Hepatocyte (in vitro differentiated cells): Measurements from ENCODE around the gene KCNQ1.

Experiments used
- CTCF ChIP-seq: fragments of 200-600 bp; sonication (generic); IDR thresholded peaks from 2 replicates; pipeline ENCODE4 v1.5.1; 2016; ENCODE audit warnings: antibody characterized with exemption, mild to moderate bottlenecking; ENCODE audit not compliant: poor library complexity
- EZH2 ChIP-seq: fragments of 200-600 bp; sonication (generic); IDR thresholded peaks from 2 replicates; pipeline ENCODE4 v1.6.1; 2016; ENCODE audit warnings: antibody characterized with exemption, mild to moderate bottlenecking, borderline replicate concordance

GRCh38 chr11:2827256-2827655, 382.4 kb downstream of the KCNQ1 start:
- no peak for TF ChIP-seq EZH2
- no peak for TF ChIP-seq CTCF
